HEK293 (cell line): ENCODE measurements around the gene PLCL1.

Source experiments
- PRDM1 ChIP-seq: fragments of 450-650 bp; formaldehyde crosslinking; IDR thresholded peaks from 2 replicates; pipeline ENCODE4; 2016; ENCODE audit warnings: missing biosample characterization, missing genetic modification characterization
- ZBTB1 ChIP-seq: fragments of 450-650 bp; formaldehyde crosslinking; IDR thresholded peaks from 2 replicates; pipeline ENCODE4 v1.5.1; 2016; ENCODE audit warnings: missing biosample characterization, missing genetic modification characterization
- ZBTB48 ChIP-seq: fragments of 450-650 bp; formaldehyde crosslinking; IDR thresholded peaks from 2 replicates; pipeline ENCODE4 v1.5.1; 2016; ENCODE audit warnings: missing biosample characterization, missing genetic modification characterization
- ZFP41 ChIP-seq: fragments of 450-650 bp; formaldehyde crosslinking; IDR thresholded peaks from 2 replicates; pipeline ENCODE4 v1.5.1; 2016; ENCODE audit warnings: missing biosample characterization, missing genetic modification characterization, borderline replicate concordance
- ZNF140 ChIP-seq: fragments of 450-650 bp; formaldehyde crosslinking; IDR thresholded peaks from 2 replicates; pipeline ENCODE4 v1.5.1; 2016; ENCODE audit warnings: missing biosample characterization, missing genetic modification characterization
- ZNF335 ChIP-seq: fragments of 450-650 bp; formaldehyde crosslinking; conservative IDR thresholded peaks from 2 replicates; pipeline ENCODE4 v1.5.1; 2016; ENCODE audit warnings: missing biosample characterization, missing genetic modification characterization
- TF ChIP-seq, protein P1 (sequence below): fragments of 450-650 bp; formaldehyde crosslinking; IDR thresholded peaks from 2 replicates; pipeline ENCODE4 v1.5.1; 2017; ENCODE audit warnings: missing biosample characterization, missing genetic modification characterization
- TF ChIP-seq, protein P2 (sequence below): fragments of 450-650 bp; formaldehyde crosslinking; IDR thresholded peaks from 2 replicates; pipeline ENCODE4 v1.5.1; 2016; ENCODE audit warnings: missing biosample characterization, missing genetic modification characterization
- TF ChIP-seq, protein P3 (sequence below): fragments of 450-650 bp; formaldehyde crosslinking; IDR thresholded peaks from 2 replicates; pipeline ENCODE4 v1.5.1; 2016; ENCODE audit warnings: missing biosample characterization, missing genetic modification characterization
- TF ChIP-seq, protein P4 (sequence below): fragments of 450-650 bp; formaldehyde crosslinking; IDR thresholded peaks from 2 replicates; pipeline ENCODE4 v1.5.1; 2016; ENCODE audit warnings: missing biosample characterization, missing genetic modification characterization

DNA sequence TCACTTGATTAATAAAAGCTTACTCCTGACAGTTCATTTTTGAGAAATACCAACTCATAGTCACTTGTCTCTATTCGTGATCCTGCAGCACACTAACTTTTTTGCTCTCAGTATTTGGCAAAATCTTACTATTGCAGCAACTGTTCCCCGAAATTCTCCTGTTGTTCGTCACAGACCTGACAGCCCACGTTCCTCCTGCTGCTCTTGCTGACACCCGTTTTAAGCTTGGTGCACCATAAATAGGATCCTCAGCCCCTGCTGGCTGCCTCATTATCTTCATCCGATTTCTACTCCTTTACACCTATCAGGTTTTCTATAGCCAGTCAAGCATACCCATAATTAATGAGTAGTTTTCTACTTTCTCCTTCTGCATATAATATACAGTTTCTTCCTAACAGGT is 368.8 kb downstream of the PLCL1 start:
- TF ChIP-seq, protein P1, sequence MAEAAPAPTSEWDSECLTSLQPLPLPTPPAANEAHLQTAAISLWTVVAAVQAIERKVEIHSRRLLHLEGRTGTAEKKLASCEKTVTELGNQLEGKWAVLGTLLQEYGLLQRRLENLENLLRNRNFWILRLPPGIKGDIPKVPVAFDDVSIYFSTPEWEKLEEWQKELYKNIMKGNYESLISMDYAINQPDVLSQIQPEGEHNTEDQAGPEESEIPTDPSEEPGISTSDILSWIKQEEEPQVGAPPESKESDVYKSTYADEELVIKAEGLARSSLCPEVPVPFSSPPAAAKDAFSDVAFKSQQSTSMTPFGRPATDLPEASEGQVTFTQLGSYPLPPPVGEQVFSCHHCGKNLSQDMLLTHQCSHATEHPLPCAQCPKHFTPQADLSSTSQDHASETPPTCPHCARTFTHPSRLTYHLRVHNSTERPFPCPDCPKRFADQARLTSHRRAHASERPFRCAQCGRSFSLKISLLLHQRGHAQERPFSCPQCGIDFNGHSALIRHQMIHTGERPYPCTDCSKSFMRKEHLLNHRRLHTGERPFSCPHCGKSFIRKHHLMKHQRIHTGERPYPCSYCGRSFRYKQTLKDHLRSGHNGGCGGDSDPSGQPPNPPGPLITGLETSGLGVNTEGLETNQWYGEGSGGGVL (tag by site-specific recombination): no peak
- TF ChIP-seq, protein P2, sequence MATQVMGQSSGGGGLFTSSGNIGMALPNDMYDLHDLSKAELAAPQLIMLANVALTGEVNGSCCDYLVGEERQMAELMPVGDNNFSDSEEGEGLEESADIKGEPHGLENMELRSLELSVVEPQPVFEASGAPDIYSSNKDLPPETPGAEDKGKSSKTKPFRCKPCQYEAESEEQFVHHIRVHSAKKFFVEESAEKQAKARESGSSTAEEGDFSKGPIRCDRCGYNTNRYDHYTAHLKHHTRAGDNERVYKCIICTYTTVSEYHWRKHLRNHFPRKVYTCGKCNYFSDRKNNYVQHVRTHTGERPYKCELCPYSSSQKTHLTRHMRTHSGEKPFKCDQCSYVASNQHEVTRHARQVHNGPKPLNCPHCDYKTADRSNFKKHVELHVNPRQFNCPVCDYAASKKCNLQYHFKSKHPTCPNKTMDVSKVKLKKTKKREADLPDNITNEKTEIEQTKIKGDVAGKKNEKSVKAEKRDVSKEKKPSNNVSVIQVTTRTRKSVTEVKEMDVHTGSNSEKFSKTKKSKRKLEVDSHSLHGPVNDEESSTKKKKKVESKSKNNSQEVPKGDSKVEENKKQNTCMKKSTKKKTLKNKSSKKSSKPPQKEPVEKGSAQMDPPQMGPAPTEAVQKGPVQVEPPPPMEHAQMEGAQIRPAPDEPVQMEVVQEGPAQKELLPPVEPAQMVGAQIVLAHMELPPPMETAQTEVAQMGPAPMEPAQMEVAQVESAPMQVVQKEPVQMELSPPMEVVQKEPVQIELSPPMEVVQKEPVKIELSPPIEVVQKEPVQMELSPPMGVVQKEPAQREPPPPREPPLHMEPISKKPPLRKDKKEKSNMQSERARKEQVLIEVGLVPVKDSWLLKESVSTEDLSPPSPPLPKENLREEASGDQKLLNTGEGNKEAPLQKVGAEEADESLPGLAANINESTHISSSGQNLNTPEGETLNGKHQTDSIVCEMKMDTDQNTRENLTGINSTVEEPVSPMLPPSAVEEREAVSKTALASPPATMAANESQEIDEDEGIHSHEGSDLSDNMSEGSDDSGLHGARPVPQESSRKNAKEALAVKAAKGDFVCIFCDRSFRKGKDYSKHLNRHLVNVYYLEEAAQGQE: no peak
- no peak for TF ChIP-seq PRDM1
- TF ChIP-seq, protein P3, sequence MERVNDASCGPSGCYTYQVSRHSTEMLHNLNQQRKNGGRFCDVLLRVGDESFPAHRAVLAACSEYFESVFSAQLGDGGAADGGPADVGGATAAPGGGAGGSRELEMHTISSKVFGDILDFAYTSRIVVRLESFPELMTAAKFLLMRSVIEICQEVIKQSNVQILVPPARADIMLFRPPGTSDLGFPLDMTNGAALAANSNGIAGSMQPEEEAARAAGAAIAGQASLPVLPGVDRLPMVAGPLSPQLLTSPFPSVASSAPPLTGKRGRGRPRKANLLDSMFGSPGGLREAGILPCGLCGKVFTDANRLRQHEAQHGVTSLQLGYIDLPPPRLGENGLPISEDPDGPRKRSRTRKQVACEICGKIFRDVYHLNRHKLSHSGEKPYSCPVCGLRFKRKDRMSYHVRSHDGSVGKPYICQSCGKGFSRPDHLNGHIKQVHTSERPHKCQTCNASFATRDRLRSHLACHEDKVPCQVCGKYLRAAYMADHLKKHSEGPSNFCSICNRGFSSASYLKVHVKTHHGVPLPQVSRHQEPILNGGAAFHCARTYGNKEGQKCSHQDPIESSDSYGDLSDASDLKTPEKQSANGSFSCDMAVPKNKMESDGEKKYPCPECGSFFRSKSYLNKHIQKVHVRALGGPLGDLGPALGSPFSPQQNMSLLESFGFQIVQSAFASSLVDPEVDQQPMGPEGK (tag by site-specific recombination): no peak
- no peak for TF ChIP-seq ZBTB48 (tag by site-specific recombination)
- TF ChIP-seq, protein P4, sequence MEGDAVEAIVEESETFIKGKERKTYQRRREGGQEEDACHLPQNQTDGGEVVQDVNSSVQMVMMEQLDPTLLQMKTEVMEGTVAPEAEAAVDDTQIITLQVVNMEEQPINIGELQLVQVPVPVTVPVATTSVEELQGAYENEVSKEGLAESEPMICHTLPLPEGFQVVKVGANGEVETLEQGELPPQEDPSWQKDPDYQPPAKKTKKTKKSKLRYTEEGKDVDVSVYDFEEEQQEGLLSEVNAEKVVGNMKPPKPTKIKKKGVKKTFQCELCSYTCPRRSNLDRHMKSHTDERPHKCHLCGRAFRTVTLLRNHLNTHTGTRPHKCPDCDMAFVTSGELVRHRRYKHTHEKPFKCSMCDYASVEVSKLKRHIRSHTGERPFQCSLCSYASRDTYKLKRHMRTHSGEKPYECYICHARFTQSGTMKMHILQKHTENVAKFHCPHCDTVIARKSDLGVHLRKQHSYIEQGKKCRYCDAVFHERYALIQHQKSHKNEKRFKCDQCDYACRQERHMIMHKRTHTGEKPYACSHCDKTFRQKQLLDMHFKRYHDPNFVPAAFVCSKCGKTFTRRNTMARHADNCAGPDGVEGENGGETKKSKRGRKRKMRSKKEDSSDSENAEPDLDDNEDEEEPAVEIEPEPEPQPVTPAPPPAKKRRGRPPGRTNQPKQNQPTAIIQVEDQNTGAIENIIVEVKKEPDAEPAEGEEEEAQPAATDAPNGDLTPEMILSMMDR (tag by site-specific recombination): no peak
- TF ChIP-seq ZFP41 (tag by site-specific recombination): no peak
- TF ChIP-seq ZBTB1 (tag by site-specific recombination): no peak
- no peak for TF ChIP-seq ZNF140 (tag by site-specific recombination)
- no peak for TF ChIP-seq ZNF335 (tag by site-specific recombination)
